Bronchial epithelial cell (primary cell): Measurements from ENCODE around the gene ERBB4. TPM values are rescaled to one million over a fixed set of nuclear protein-coding genes. Genes with fewer than 3 reads are reported as not detected.

Source experiments
- DNase-seq: peaks from one replicate; pipeline ENCODE4 v3.0.0-alpha.2; 2010; ENCODE audit warnings: low read depth
- FAIRE-seq: peaks from 2 replicates; lab custom pipeline; 2011; peaks lifted over from hg19 to GRCh38; lab: Jason Lieb, UNC
- H3K27me3 ChIP-seq: 2 replicates; pipeline ENCODE4 v1.5.1; 2011; ENCODE audit warnings: low read length; ENCODE audit not compliant: control insufficient read depth, insufficient read depth
- H3K36me3 ChIP-seq: 2 replicates; pipeline ENCODE4 v1.5.1; 2011; ENCODE audit warnings: low read length; ENCODE audit not compliant: control insufficient read depth, insufficient read depth
- H3K4me3 ChIP-seq: 2 replicates; pipeline ENCODE4 v1.5.1; 2011; ENCODE audit warnings: mild to moderate bottlenecking, low read depth, low read length, control low read depth
- total RNA-seq: library from RNA; depleted of rRNA; stranded (reverse); fragments of >200 nt; gene quantifications from 2 replicates; pipeline ENCODE4 v1.2.1, GENCODE V29; 2014
- TF ChIP-seq, protein P1 (sequence below): IDR thresholded peaks from 2 replicates; pipeline ENCODE4 v1.5.1; 2011; ENCODE audit warnings: mild to moderate bottlenecking, moderate library complexity, low read length, control low read depth, inconsistent platforms; ENCODE audit not compliant: insufficient read depth, severe bottlenecking

The ERBB4 gene
- total RNA-seq, 1 donor from 2014 or later, result under 0.01 TPM

DNA sequence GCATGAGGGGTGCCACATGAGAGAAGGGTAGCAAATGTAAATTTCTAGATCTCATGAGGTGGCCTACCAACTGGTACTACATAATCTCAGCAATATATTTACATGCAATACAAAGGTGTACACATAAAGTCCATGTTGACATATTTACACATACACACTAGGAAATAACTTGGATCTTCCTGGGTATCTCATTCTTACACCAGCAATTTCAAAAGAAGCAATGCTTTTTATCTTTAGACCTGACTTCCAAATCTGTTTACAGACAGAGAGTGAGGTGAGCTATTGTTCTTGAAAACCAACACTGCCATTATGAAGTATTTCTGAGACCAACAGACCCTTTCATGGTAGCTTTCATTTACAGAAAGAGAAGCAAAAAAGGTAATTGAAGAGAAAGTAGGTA lies 184.2 kb downstream of the ERBB4 start:
- TF ChIP-seq, protein P1, sequence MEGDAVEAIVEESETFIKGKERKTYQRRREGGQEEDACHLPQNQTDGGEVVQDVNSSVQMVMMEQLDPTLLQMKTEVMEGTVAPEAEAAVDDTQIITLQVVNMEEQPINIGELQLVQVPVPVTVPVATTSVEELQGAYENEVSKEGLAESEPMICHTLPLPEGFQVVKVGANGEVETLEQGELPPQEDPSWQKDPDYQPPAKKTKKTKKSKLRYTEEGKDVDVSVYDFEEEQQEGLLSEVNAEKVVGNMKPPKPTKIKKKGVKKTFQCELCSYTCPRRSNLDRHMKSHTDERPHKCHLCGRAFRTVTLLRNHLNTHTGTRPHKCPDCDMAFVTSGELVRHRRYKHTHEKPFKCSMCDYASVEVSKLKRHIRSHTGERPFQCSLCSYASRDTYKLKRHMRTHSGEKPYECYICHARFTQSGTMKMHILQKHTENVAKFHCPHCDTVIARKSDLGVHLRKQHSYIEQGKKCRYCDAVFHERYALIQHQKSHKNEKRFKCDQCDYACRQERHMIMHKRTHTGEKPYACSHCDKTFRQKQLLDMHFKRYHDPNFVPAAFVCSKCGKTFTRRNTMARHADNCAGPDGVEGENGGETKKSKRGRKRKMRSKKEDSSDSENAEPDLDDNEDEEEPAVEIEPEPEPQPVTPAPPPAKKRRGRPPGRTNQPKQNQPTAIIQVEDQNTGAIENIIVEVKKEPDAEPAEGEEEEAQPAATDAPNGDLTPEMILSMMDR, result no peak
- Histone ChIP-seq H3K36me3 (no peaks in the 10 kb centered on the region), H3K4me3 (no peak overlapping the region), H3K27me3 (no peaks in the 10 kb centered on the region)
- no peak for DNase-seq
- no peak for FAIRE-seq

DNA sequence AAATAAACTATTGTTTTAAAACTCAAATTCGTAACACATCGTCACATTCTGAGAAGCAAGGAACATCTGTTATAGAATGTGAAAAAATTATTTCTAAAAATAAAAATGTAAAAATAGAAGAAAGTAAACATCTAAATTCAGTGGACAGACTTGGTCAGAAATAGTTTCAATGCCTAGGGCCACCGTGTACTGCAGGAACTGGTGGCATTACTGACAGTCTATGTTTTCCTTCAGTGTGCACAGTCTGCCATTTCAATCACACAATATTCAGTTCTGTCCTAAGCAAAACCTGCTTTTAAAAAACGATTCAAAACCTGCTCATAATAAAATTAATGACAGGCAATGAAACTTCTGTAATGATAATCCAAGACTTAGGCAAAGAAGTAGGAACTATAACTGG lies 190.1 kb downstream of the ERBB4 start:
- Histone ChIP-seq H3K36me3 (no peaks in the 10 kb centered on the region), H3K4me3 (no peak overlapping the region), H3K27me3 (no peaks in the 10 kb centered on the region)
- no peak for FAIRE-seq
- no peak for DNase-seq
- TF ChIP-seq, protein P1, result no peak

DNA sequence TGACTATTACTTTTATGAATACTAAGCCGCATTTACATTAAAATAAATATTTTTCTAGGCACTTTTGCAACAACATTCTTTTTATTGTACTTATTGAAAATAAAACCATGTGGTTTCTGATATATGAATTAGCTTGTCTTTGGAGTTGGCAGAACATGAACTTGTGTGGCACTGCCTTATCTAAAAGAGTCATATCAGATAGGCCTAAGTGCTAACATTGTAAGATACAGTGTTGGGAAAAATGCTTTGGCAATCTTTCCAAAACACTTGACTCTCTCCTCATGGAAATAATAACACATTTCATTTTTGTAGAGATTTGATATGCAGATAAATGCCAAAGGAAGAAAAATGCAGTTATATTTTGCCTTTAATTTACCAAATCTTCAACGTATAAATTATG lies 191.7 kb downstream of the ERBB4 start:
- H3K36me3 ChIP-seq, result no peaks in the 10 kb centered on the region
- H3K27me3 ChIP-seq, result no peaks in the 10 kb centered on the region
- TF ChIP-seq, protein P1, result no peak
- FAIRE-seq (no peak), DNase-seq (no peak)
- no peak overlapping the region for H3K4me3 ChIP-seq

DNA sequence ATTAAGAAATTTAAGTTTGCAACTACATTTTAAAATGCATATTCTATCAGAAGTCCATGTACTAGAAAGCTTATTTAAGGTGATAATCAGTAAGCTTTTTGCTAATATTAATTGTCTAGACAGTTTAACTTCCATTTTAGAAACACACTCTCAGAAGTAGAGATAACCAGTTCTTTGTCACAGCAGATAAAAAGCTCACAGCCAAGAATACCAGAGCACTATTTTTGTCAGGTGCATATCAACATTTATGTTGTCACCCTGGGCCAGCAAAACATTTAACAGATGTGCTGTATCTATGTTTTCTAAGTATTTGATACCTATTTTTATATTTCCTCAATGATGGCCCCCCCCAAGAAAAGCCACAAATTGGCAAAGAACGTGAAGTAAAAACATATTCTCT lies 192.6 kb downstream of the ERBB4 start:
- FAIRE-seq (no peak), DNase-seq (no peak)
- no peak overlapping the region for H3K4me3 ChIP-seq
- H3K27me3 ChIP-seq, result no peaks in the 10 kb centered on the region
- TF ChIP-seq, protein P1, result no peak
- H3K36me3 ChIP-seq, result no peaks in the 10 kb centered on the region

DNA sequence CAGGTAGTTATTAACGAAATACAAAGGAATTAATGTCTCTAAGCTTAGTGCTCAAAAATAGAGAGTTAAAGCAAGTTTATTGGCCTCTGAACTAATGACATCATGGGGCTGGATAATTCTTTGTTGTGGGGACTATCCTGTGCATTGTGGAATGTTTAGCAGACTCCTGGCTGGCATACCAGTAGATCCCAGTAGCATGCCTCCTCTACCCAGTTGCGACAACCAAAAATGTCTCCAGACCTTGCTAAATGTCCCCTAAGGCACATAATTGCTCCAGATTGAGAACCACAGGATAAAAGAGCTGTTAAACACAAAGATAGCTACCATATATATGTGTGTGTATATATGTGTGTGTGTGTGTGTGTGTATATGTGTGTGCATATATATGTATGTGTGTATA lies 194.5 kb downstream of the ERBB4 start:
- no peaks in the 10 kb centered on the region for H3K36me3 ChIP-seq
- TF ChIP-seq, protein P1, result no peak
- FAIRE-seq (no peak), DNase-seq (no peak)
- no peak overlapping the region for H3K4me3 ChIP-seq
- H3K27me3 ChIP-seq, result no peaks in the 10 kb centered on the region

DNA sequence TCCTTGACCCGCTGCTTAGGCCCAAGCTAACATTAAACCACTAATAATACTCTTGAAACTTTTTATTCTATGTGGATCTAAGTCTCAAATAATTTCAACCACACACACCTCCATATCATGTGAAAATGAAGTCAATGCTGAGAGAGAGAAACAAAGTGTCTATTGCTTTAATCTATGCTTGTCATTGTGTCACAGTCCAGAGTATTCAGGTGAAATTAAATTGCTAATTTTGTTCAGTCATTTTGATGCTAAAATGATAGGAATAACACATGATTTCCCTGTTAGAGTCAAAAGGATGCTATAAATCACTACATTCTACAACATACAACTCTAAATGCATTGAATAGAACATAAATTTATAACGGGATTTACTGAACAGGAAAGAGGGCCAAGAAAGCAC lies 195.4 kb downstream of the ERBB4 start:
- FAIRE-seq, result no peak
- TF ChIP-seq, protein P1, result no peak
- Histone ChIP-seq H3K4me3 (no peak overlapping the region), H3K36me3 (no peaks in the 10 kb centered on the region), H3K27me3 (no peaks in the 10 kb centered on the region)
- DNase-seq, result no peak
